GM12873 (cell line): ENCODE measurements around the gene JARID2.

Source experiments
- CTCF ChIP-seq: IDR thresholded peaks from 2 replicates; pipeline ENCODE4 v1.5.1; 2012; ENCODE audit warnings: low read depth, mild to moderate bottlenecking, moderate library complexity, low read length, control low read depth; ENCODE audit not compliant: insufficient read depth; ENCODE audit errors: missing control alignments

JARID2 gene

GRCh38 chr6:15557174-15557573, 311.3 kb downstream of the JARID2 start:
- no peak for TF ChIP-seq CTCF

GRCh38 chr6:15560713-15561112, 314.8 kb downstream of the JARID2 start:
- no peak for TF ChIP-seq CTCF

- TF ChIP-seq CTCF: no peak
Measured at GRCh38 chr6:15561447-15562199, 315.8 kb downstream of the JARID2 start.

GRCh38 chr6:15562977-15563376, 317.1 kb downstream of the JARID2 start:
- TF ChIP-seq CTCF: no peak

- no peak for TF ChIP-seq CTCF
Measured at GRCh38 chr6:15569035-15569995, 323.4 kb downstream of the JARID2 start.

- no peak for TF ChIP-seq CTCF
Measured at GRCh38 chr6:15570171-15570570, 324.3 kb downstream of the JARID2 start.
